WTC11 (cell line): ENCODE measurements around the gene TMEM9. TPM values are rescaled to one million over a fixed set of nuclear protein-coding genes. Genes with fewer than 3 reads are reported as not detected.

Experiments
- ATAC-seq: fragments of 200-7000 bp; cut with Tn5 transposase; 2 replicates; pipeline ENCODE4 v1.10.0; 2021; ENCODE audit warnings: mild to moderate bottlenecking, moderate library complexity
- CTCF ChIA-PET: fragments of 300-600 bp; sonication (Branson Sonifier 250); formaldehyde crosslinking; loops from one replicate; lab custom pipeline; 2021; ENCODE audit warnings: antibody characterized with exemption; lab: Charles Lee
- POLR2A ChIA-PET: fragments of 350-600 bp; sonication (Branson Sonifier 250); formaldehyde crosslinking; loops from one replicate; lab custom pipeline; 2021; ENCODE audit warnings: antibody characterized with exemption; lab: Charles Lee
- DNase-seq: peaks from one replicate; pipeline ENCODE4 v3.0.0; 2021; ENCODE audit warnings: low spot score
- H3K27ac Mint-ChIP-seq: 2 replicates; pipeline ENCODE4 v1.8.0; 2021; ENCODE audit warnings: mixed read lengths
- H3K27me3 Mint-ChIP-seq: 2 replicates; pipeline ENCODE4 v1.8.0; 2021; ENCODE audit warnings: low read depth, mild to moderate bottlenecking, moderate library complexity, mixed read lengths
- H3K36me3 Mint-ChIP-seq: 2 replicates; pipeline ENCODE4 v1.8.0; 2021; ENCODE audit warnings: mixed read lengths
- H3K4me1 Mint-ChIP-seq: 2 replicates; pipeline ENCODE4 v1.8.0; 2022; ENCODE audit warnings: mixed read lengths
- H3K4me3 Mint-ChIP-seq: 2 replicates; pipeline ENCODE4 v1.8.0; 2021; ENCODE audit warnings: mild to moderate bottlenecking, moderate library complexity, mixed read lengths
- H3K9me3 Mint-ChIP-seq: 2 replicates; pipeline ENCODE4 v1.8.0; 2021; ENCODE audit warnings: mixed read lengths
- CREB1 ChIP-seq: sonication (generic); formaldehyde crosslinking; IDR thresholded peaks from 2 replicates; pipeline ENCODE4 v1.8.0; 2023; ENCODE audit warnings: mild to moderate bottlenecking, missing genetic modification reagents
- E2F1 ChIP-seq: sonication (generic); formaldehyde crosslinking; IDR thresholded peaks from 2 replicates; pipeline ENCODE4 v1.8.0; 2022; ENCODE audit warnings: mild to moderate bottlenecking, missing genetic modification reagents
- ERG ChIP-seq: fragments of 250-450 bp; sonication (Bioruptor Pico); IDR thresholded peaks from 2 replicates; pipeline ENCODE4 v1.8.0; 2021; ENCODE audit warnings: mild to moderate bottlenecking
- ETV6 ChIP-seq: sonication (generic); formaldehyde crosslinking; IDR thresholded peaks from 2 replicates; pipeline ENCODE4 v1.8.1; 2022; ENCODE audit warnings: mild to moderate bottlenecking, missing genetic modification reagents
- FOXJ3 ChIP-seq: sonication (generic); formaldehyde crosslinking; IDR thresholded peaks from 2 replicates; pipeline ENCODE4 v1.9.0; 2021; ENCODE audit warnings: missing genetic modification reagents, mild to moderate bottlenecking, borderline replicate concordance
- FOXP1 ChIP-seq: sonication (generic); formaldehyde crosslinking; IDR thresholded peaks from 2 replicates; pipeline ENCODE4 v1.8.0; 2022; ENCODE audit warnings: missing genetic modification reagents, mild to moderate bottlenecking, moderate library complexity, borderline replicate concordance
- FOXP4 ChIP-seq: sonication (generic); formaldehyde crosslinking; IDR thresholded peaks from 2 replicates; pipeline ENCODE4 v1.8.0; 2022; ENCODE audit warnings: mild to moderate bottlenecking, missing genetic modification reagents
- MYBL2 ChIP-seq: sonication (generic); formaldehyde crosslinking; IDR thresholded peaks from 2 replicates; pipeline ENCODE4 v1.8.1; 2023; ENCODE audit warnings: mild to moderate bottlenecking, moderate library complexity, missing genetic modification reagents
- NR2C2 ChIP-seq: sonication (generic); formaldehyde crosslinking; IDR thresholded peaks from 2 replicates; pipeline ENCODE4 v1.8.0; 2022; ENCODE audit warnings: mild to moderate bottlenecking, missing genetic modification reagents
- PRDM15 ChIP-seq: sonication (generic); formaldehyde crosslinking; IDR thresholded peaks from 2 replicates; pipeline ENCODE4 v1.8.0; 2022; ENCODE audit warnings: missing genetic modification reagents
- RELA ChIP-seq: sonication (generic); formaldehyde crosslinking; IDR thresholded peaks from 2 replicates; pipeline ENCODE4 v1.8.1; 2022; ENCODE audit warnings: missing genetic modification reagents, mild to moderate bottlenecking, borderline replicate concordance
- RORB ChIP-seq: fragments of 250-450 bp; sonication (Bioruptor Pico); IDR thresholded peaks from 2 replicates; pipeline ENCODE4 v1.9.0; 2021; ENCODE audit warnings: mild to moderate bottlenecking
- SMAD3 ChIP-seq: sonication (generic); formaldehyde crosslinking; IDR thresholded peaks from 2 replicates; pipeline ENCODE4 v1.8.0; 2022; ENCODE audit warnings: missing genetic modification reagents, mild to moderate bottlenecking, borderline replicate concordance
- SMAD4 ChIP-seq: sonication (generic); formaldehyde crosslinking; IDR thresholded peaks from 2 replicates; pipeline ENCODE4 v1.8.0; 2022; ENCODE audit warnings: mild to moderate bottlenecking, missing genetic modification reagents
- TCF7 ChIP-seq: sonication (generic); formaldehyde crosslinking; IDR thresholded peaks from 2 replicates; pipeline ENCODE4 v1.8.0; 2022; ENCODE audit warnings: mild to moderate bottlenecking, low read depth, missing genetic modification reagents, moderate library complexity
- ZBTB21 ChIP-seq: sonication (generic); formaldehyde crosslinking; IDR thresholded peaks from 2 replicates; pipeline ENCODE4 v1.8.1; 2023; ENCODE audit warnings: mild to moderate bottlenecking, missing genetic modification reagents, borderline replicate concordance
- ZNF121 ChIP-seq: sonication (generic); formaldehyde crosslinking; IDR thresholded peaks from 2 replicates; pipeline ENCODE4 v1.8.0; 2023; ENCODE audit warnings: missing genetic modification reagents
- ZNF219 ChIP-seq: sonication (generic); formaldehyde crosslinking; IDR thresholded peaks from 2 replicates; pipeline ENCODE4 v1.8.0; 2023; ENCODE audit warnings: missing genetic modification reagents, mild to moderate bottlenecking, borderline replicate concordance
- ZNF232 ChIP-seq: sonication (generic); formaldehyde crosslinking; IDR thresholded peaks from 2 replicates; pipeline ENCODE4 v1.8.0; 2022; ENCODE audit warnings: mild to moderate bottlenecking, missing genetic modification reagents
- ZNF317 ChIP-seq: sonication (generic); formaldehyde crosslinking; IDR thresholded peaks from 2 replicates; pipeline ENCODE4 v1.8.1; 2023; ENCODE audit warnings: low read depth, mild to moderate bottlenecking, moderate library complexity, missing genetic modification reagents, borderline replicate concordance
- ZNF512 ChIP-seq: sonication (generic); formaldehyde crosslinking; IDR thresholded peaks from 2 replicates; pipeline ENCODE4 v1.8.1; 2022; ENCODE audit warnings: missing genetic modification reagents, borderline replicate concordance
- total RNA-seq: library from RNA; stranded (reverse); gene quantifications from 3 replicates; pipeline ENCODE4 v1.2.3, GENCODE V29; 2021
- TF ChIP-seq, protein P1 (sequence below): fragments of 250-450 bp; sonication (Bioruptor Pico); conservative IDR thresholded peaks from 2 replicates; pipeline ENCODE4 v1.9.0; 2021; ENCODE audit warnings: mild to moderate bottlenecking
- TF ChIP-seq, protein P2 (sequence below): sonication (generic); formaldehyde crosslinking; IDR thresholded peaks from 2 replicates; pipeline ENCODE4 v1.8.1; 2023; ENCODE audit warnings: mild to moderate bottlenecking, missing genetic modification reagents, moderate library complexity

The TMEM9 gene
- total RNA-seq, 1 experiment from 2014 or later = 97.5 TPM

- ChIA-PET POLR2A (no interaction called here), CTCF (interaction anchor here (0.7 to 3.2 kb wide), 4 partner anchors 11 to 137 kb away, joined by 3 to 13 read pairs (median 4); no protein-coding TSS in a partner anchor)
- no peak for DNase-seq
- peaks cover 10% of the 10 kb centered on the region for H3K4me1 Mint-ChIP-seq
- H3K9me3 Mint-ChIP-seq = no peaks in the 10 kb centered on the region
- ATAC-seq = peak; percentile 32
- TF ChIP-seq MYBL2 (CRISPR knock-in tag) (no peak), ZNF121 (no peak), ERG (CRISPR knock-in tag) (no peak), ZNF219 (CRISPR knock-in tag) (no peak), E2F1 (CRISPR knock-in tag) (no peak), ZNF512 (CRISPR knock-in tag) (no peak), NR2C2 (CRISPR knock-in tag) (no peak), SMAD4 (no peak), CREB1 (CRISPR knock-in tag) (no peak), FOXJ3 (CRISPR knock-in tag) (no peak), TCF7 (CRISPR knock-in tag) (no peak), FOXP4 (CRISPR knock-in tag) (no peak), ZNF317 (CRISPR knock-in tag) (no peak)
- TF ChIP-seq, protein P1, sequence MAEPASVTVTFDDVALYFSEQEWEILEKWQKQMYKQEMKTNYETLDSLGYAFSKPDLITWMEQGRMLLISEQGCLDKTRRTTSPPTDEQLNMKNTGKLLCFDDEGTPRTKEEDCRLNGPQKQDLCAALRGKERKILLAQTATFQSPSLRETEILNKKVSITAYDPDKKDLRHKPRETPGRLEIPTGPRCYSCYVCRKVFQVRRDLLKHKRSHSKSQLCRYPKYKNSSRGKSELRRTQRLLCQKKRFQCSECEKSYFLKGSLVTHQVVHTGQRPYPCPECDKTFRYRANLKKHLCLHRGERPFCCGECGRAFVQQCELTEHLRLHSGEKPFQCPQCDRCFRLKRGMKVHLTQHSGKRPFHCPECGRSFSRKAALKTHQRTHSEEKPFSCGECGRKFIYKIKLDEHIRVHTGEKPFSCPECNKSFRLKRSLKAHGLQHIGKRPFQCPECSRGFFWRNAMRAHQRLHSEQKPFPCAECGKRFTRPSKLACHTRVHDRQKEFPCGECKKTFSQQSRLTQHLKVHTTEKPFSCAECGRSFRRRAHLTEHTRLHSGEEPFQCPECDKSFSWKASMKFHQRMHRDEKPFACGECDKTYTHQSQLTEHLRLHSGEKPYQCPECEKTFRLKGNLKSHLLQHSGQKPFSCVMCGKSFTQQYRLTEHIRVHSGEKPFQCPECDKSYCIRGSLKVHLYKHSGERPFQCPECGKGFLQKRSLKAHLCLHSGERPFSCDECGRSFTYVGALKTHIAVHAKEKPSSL (CRISPR knock-in tag) = no peak
- H3K4me3 Mint-ChIP-seq = no peak overlapping the region
- no peaks in the 10 kb centered on the region for H3K36me3 Mint-ChIP-seq
- H3K27me3 Mint-ChIP-seq = peaks cover 12% of the 10 kb centered on the region
- no peak overlapping the region for H3K27ac Mint-ChIP-seq
These were observed 45.7 kb downstream of the TMEM9 start for GRCh38 chr1:201108614-201109013.

- Mint-ChIP-seq H3K36me3 (no peaks in the 10 kb centered on the region), H3K4me1 (peaks cover 8% of the 10 kb centered on the region), H3K27ac (no peak overlapping the region), H3K27me3 (peaks cover 7% of the 10 kb centered on the region), H3K4me3 (no peak overlapping the region), H3K9me3 (no peaks in the 10 kb centered on the region)
- DNase-seq = no peak
- ATAC-seq = no peak
- CTCF ChIA-PET = no interaction called here
- POLR2A ChIA-PET = no interaction called here
- TF ChIP-seq RELA (CRISPR knock-in tag) = no peak
- no peak for TF ChIP-seq PRDM15 (CRISPR knock-in tag)
- TF ChIP-seq, protein P2, sequence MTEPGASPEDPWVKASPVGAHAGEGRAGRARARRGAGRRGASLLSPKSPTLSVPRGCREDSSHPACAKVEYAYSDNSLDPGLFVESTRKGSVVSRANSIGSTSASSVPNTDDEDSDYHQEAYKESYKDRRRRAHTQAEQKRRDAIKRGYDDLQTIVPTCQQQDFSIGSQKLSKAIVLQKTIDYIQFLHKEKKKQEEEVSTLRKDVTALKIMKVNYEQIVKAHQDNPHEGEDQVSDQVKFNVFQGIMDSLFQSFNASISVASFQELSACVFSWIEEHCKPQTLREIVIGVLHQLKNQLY = no peak
- no peak for TF ChIP-seq ZNF232 (CRISPR knock-in tag)
- no peak for TF ChIP-seq RORB (CRISPR knock-in tag)
- TF ChIP-seq SMAD4 = no peak
- TF ChIP-seq ZBTB21 (CRISPR knock-in tag) = no peak
- TF ChIP-seq FOXP1 = no peak
- TF ChIP-seq ETV6 (CRISPR knock-in tag) = no peak
- no peak for TF ChIP-seq TCF7 (CRISPR knock-in tag)
- TF ChIP-seq SMAD3 (CRISPR knock-in tag) = no peak
These were observed 48.6 kb downstream of the TMEM9 start for GRCh38 chr1:201105688-201106087.
